H1 (cell line): Measurements from ENCODE around the gene TAS2R5. TPM values are rescaled to one million over a fixed set of nuclear protein-coding genes. Genes with fewer than 3 reads are reported as not detected.

Source experiments
- CTCF ChIA-PET: fragments of 300-600 bp; sonication (Branson Sonifier 250); formaldehyde crosslinking; loops from one replicate; lab custom pipeline; 2021; ENCODE audit not compliant: partially characterized antibody; lab: Charles Lee
- POLR2A ChIA-PET: fragments of 300-600 bp; sonication (Branson Sonifier 250); formaldehyde crosslinking; loops from one replicate; lab custom pipeline; 2021; ENCODE audit warnings: inconsistent platforms; ENCODE audit not compliant: partially characterized antibody; lab: Charles Lee
- DNase-seq, 2 experiments: peaks; one replicate each; pipeline versions ENCODE4 v3.0.0 to v3.0.0-alpha.2; 2010 to 2022; ENCODE audit warnings: low spot score in 2 of 2, low read depth in 1 of 2, mixed read lengths in 1 of 2
- FAIRE-seq: peaks from 2 replicates; lab custom pipeline; 2011; peaks lifted over from hg19 to GRCh38; lab: Jason Lieb, UNC
- H2AFZ ChIP-seq: 2 replicates; pipeline ENCODE4 v1.8.1; 2012; ENCODE audit warnings: low read length, inconsistent platforms
- H2AK5ac ChIP-seq: 2 replicates; pipeline ENCODE4 v1.6.1; 2013; ENCODE audit warnings: low read depth, low read length
- H2BK120ac ChIP-seq: replicated peaks from 2 replicates; pipeline ENCODE3; 2013; ENCODE audit warnings: low read depth, low read length, inconsistent platforms
- H2BK12ac ChIP-seq: 2 replicates; pipeline ENCODE4 v1.6.1; 2013; ENCODE audit warnings: low read depth, low read length
- H2BK15ac ChIP-seq: 2 replicates; pipeline ENCODE4 v1.6.1; 2013; ENCODE audit warnings: low read length
- H2BK20ac ChIP-seq: 2 replicates; pipeline ENCODE4 v1.6.1; 2013; ENCODE audit warnings: low read length
- H2BK5ac ChIP-seq: 2 replicates; pipeline ENCODE4 v1.6.1; 2013; ENCODE audit warnings: low read depth, low read length
- H3K14ac ChIP-seq: 2 replicates; pipeline ENCODE4 v1.6.1; 2013; ENCODE audit warnings: inconsistent platforms; ENCODE audit not compliant: insufficient read length
- H3K18ac ChIP-seq: 2 replicates; pipeline ENCODE4 v1.6.1; 2013; ENCODE audit warnings: low read length; ENCODE audit errors: extremely low read depth
- H3K23ac ChIP-seq: 2 replicates; pipeline ENCODE4 v1.6.1; 2013; ENCODE audit warnings: inconsistent platforms; ENCODE audit not compliant: insufficient read length
- H3K23me2 ChIP-seq: 2 replicates; pipeline ENCODE4 v1.6.1; 2013; ENCODE audit warnings: low read depth, low read length
- H3K27ac ChIP-seq: 2 replicates; pipeline ENCODE4 v1.6.1; 2011; ENCODE audit warnings: low read depth, low read length, inconsistent platforms
- H3K27me3 ChIP-seq, 4 experiments: replicated peaks in 1 of 4; 1 replicate in 1 of 4; 2 replicates in 3 of 4; pipeline versions ENCODE4 v1.6.1 to v1.8.1; 2011 to 2013; ENCODE audit warnings: low read length in 3 of 4, mild to moderate bottlenecking in 3 of 4, inconsistent platforms in 2 of 4, mixed read lengths in 2 of 4, moderate library complexity in 1 of 4; ENCODE audit not compliant: control insufficient read depth in 3 of 4, insufficient read depth in 3 of 4; ENCODE audit errors: extremely low read depth in 1 of 4
- H3K36me3 ChIP-seq, 4 experiments: 2 replicates each; pipeline versions ENCODE4 v1.6.1 to v1.8.1; 2011 to 2013; ENCODE audit warnings: mild to moderate bottlenecking in 4 of 4, low read length in 3 of 4, moderate library complexity in 2 of 4, control low read depth in 1 of 4, inconsistent platforms in 1 of 4; ENCODE audit not compliant: insufficient read depth in 4 of 4, control insufficient read depth in 2 of 4
- H3K4ac ChIP-seq: replicated peaks from 2 replicates; pipeline ENCODE3; 2013; ENCODE audit warnings: low read length, low read depth, mixed read lengths, inconsistent platforms; ENCODE audit not compliant: insufficient read length
- H3K4me1 ChIP-seq, 4 experiments: replicated peaks in 1 of 4; 1 replicate in 1 of 4; 2 replicates in 3 of 4; pipeline versions ENCODE4 v1.6.1 to v1.8.1; 2011 to 2013; ENCODE audit warnings: low read length in 3 of 4, inconsistent platforms in 2 of 4, mixed read lengths in 1 of 4; ENCODE audit not compliant: insufficient read depth in 4 of 4, control insufficient read depth in 3 of 4
- H3K4me2 ChIP-seq, 2 experiments: 2 replicates each; pipeline versions ENCODE4 v1.6.1 to v1.8.1; 2011 to 2013; ENCODE audit warnings: low read depth in 2 of 2, low read length in 2 of 2, control low read depth in 1 of 2, inconsistent platforms in 1 of 2, mild to moderate bottlenecking in 1 of 2; ENCODE audit not compliant: insufficient read depth in 1 of 2
- H3K4me3 ChIP-seq, 4 experiments: fragments of 200-600, 300-600 bp in 1 of 4; sonication (generic), shearing (Covaris generic), sonication (Bioruptor Twin) in 1 of 4; 2 replicates each; pipeline versions ENCODE4 v1.5.1 to v1.8.1; 2011 to 2016; ENCODE audit warnings: low read length in 4 of 4, low read depth in 3 of 4, control low read depth in 2 of 4, inconsistent platforms in 2 of 4, mild to moderate bottlenecking in 2 of 4, mixed read lengths in 1 of 4, moderate library complexity in 1 of 4; ENCODE audit not compliant: insufficient read depth in 2 of 4; ENCODE audit errors: extremely low read depth in 1 of 4
- H3K56ac ChIP-seq: replicated peaks from 2 replicates; pipeline ENCODE3; 2013; ENCODE audit warnings: low read depth, mild to moderate bottlenecking, mixed read lengths, low read length, inconsistent platforms; ENCODE audit not compliant: insufficient read length
- H3K79me1 ChIP-seq: 2 replicates; pipeline ENCODE4 v1.6.1; 2013; ENCODE audit warnings: low read depth, low read length, control low read depth
- H3K79me2 ChIP-seq, 2 experiments: 2 replicates each; pipeline versions ENCODE4 v1.6.1 to v1.8.1; 2012 to 2013; ENCODE audit warnings: low read length in 2 of 2, mild to moderate bottlenecking in 2 of 2, inconsistent platforms in 1 of 2; ENCODE audit not compliant: insufficient read depth in 2 of 2, control insufficient read depth in 1 of 2
- H3K9ac ChIP-seq, 4 experiments: replicated peaks in 1 of 4; 1 replicate in 1 of 4; 2 replicates in 3 of 4; pipeline versions ENCODE4 v1.6.1 to v1.8.1; 2011 to 2013; ENCODE audit warnings: low read depth in 3 of 4, low read length in 3 of 4, control low read depth in 2 of 4, mild to moderate bottlenecking in 2 of 4, moderate library complexity in 2 of 4, inconsistent platforms in 1 of 4; ENCODE audit errors: extremely low read depth in 1 of 4
- H3K9me3 ChIP-seq, 2 experiments: 2 replicates each; pipeline versions ENCODE4 v1.6.1 to v1.8.1; 2012 to 2013; ENCODE audit warnings: mild to moderate bottlenecking in 2 of 2, moderate library complexity in 2 of 2, control low read depth in 1 of 2, inconsistent platforms in 1 of 2, low read depth in 1 of 2, low read length in 1 of 2, mixed read lengths in 1 of 2; ENCODE audit not compliant: insufficient read depth in 2 of 2
- H4K20me1 ChIP-seq, 2 experiments: replicated peaks in 1 of 2; 2 replicates each; pipeline versions ENCODE3 to v1.8.1; 2011 to 2013; ENCODE audit warnings: inconsistent platforms in 2 of 2, low read length in 2 of 2, mild to moderate bottlenecking in 1 of 2; ENCODE audit not compliant: insufficient read depth in 2 of 2, control insufficient read depth in 1 of 2
- H4K5ac ChIP-seq: 2 replicates; pipeline ENCODE4 v1.6.1; 2013; ENCODE audit warnings: low read length, low read depth, mixed read lengths, inconsistent platforms; ENCODE audit not compliant: insufficient read length
- H4K8ac ChIP-seq: 2 replicates; pipeline ENCODE4 v1.8.0; 2013; ENCODE audit warnings: mild to moderate bottlenecking, moderate library complexity, low read length, inconsistent platforms; ENCODE audit not compliant: insufficient read depth; ENCODE audit errors: extremely low read depth
- H4K91ac ChIP-seq: replicated peaks from 2 replicates; pipeline ENCODE3; 2013; ENCODE audit warnings: low read length, mixed read lengths, inconsistent platforms; ENCODE audit not compliant: insufficient read length
- HDAC6 ChIP-seq: IDR thresholded peaks from one replicate; pipeline ENCODE4 v1.7.1; 2012; ENCODE audit warnings: low read depth, mild to moderate bottlenecking, inconsistent platforms, low read length, moderate library complexity
- POLR2AphosphoS5 ChIP-seq: IDR thresholded peaks from 2 replicates; pipeline ENCODE4 v1.6.1; 2011; ENCODE audit warnings: low read depth, low read length
- RNF2 ChIP-seq: fragments of 200-900, 300-1000 bp; sonication (generic); IDR thresholded peaks from 2 replicates; pipeline ENCODE4 v1.7.1; 2016; ENCODE audit warnings: borderline replicate concordance, low read depth, mild to moderate bottlenecking, antibody characterized with exemption, low read length; ENCODE audit not compliant: poor library complexity, severe bottlenecking; ENCODE audit errors: missing control alignments
- SRF ChIP-seq: IDR thresholded peaks from 2 replicates; pipeline ENCODE4 v1.6.1; 2011; ENCODE audit warnings: mild to moderate bottlenecking, low read depth, low read length, moderate library complexity
- WGBS, 2 experiments: shearing (Covaris generic) in 1 of 2; methylation state at CpG; one replicate each; pipeline versions ENCODE4 v1.1.6 to v1.1.7; 2013 to 2015; ENCODE audit warnings: low lambda C conversion rate in 2 of 2, mixed read lengths in 2 of 2, inconsistent platforms in 1 of 2, low coverage in 1 of 2, missing lambda C conversion rate in 1 of 2; ENCODE audit not compliant: insufficient replicate concordance in 2 of 2, insufficient coverage in 1 of 2, insufficient read length in 1 of 2; ENCODE audit errors: extremely low coverage in 1 of 2, missing lambda C conversion rate in 1 of 2; 5-methylcytosine and 5-hydroxymethylcytosine counted together
- polyA plus RNA-seq, 7 experiments: library from polyadenylated mRNA; depleted of rRNA in 3 of 7; stranded (reverse) in 5 of 7; unstranded in 2 of 7; fragments of >200 nt in 5 of 7; fragments of 200-250 nt in 2 of 7; gene quantifications; 1 replicate in 5 of 7; 2 replicates in 1 of 7; 4 replicates in 1 of 7; pipeline versions ENCODE4 v1.2.1 to v1.2.3, GENCODE V29; 2011 to 2013; ENCODE audit warnings: missing spikeins in 2 of 7, mixed read lengths in 2 of 7
- total RNA-seq: library from RNA; stranded (reverse); fragmentation: NEBNext Ultra II Directional; extraction: Animal tissue kit (Norgen Biotek cat#: 25700); gene quantifications from 2 replicates; pipeline ENCODE4 v1.2.1, GENCODE V29; 2021

Gene TAS2R5
- total and polyA plus RNA-seq, 2 of the 8 experiments (the other 6 are each of a cell fraction or from before 2014, with no cell fraction given) = 1.5 to 6.2 TPM

- Histone ChIP-seq H3K27me3 (no peaks in the 10 kb centered on the region), H3K4me2 (no peak overlapping the region), H3K36me3 (peaks cover 0 to 20% (median 6%) of the 10 kb centered on the region in 4 experiments; a peak in 3 of 8 replicates), H3K23me2 (no peaks in the 10 kb centered on the region), H4K8ac (no peak overlapping the region), H2AFZ (no peak overlapping the region), H2BK12ac (no peak overlapping the region), H3K14ac (no peak overlapping the region), H3K18ac (no peak overlapping the region), H2BK5ac (no peak overlapping the region), H3K79me1 (no peaks in the 10 kb centered on the region), H3K27ac (no peak overlapping the region), H3K4me1 (no peaks in the 10 kb centered on the region), H4K20me1 (peaks cover 2% of the 10 kb centered on the region in 2 experiments), H3K23ac (no peak overlapping the region), H3K79me2 (no peaks in the 10 kb centered on the region), H3K9me3 (no peaks in the 10 kb centered on the region), H2AK5ac (no peak overlapping the region), H3K4ac (no peak overlapping the region), H4K91ac (no peak overlapping the region), H3K56ac (no peak overlapping the region), H2BK15ac (no peak overlapping the region), H3K9ac (no peak overlapping the region), H4K5ac (no peak overlapping the region), H2BK20ac (no peak overlapping the region), H3K4me3 (no peak overlapping the region), H2BK120ac (no peak overlapping the region)
- FAIRE-seq = no peak
- no peak for DNase-seq
- WGBS, 2 experiments = 97% methylated on average over 2 of the region's 2 CpGs; no CpG with 5 or more reads in 1 of the 2 experiments
- CTCF ChIA-PET = interaction anchor here (0.7 to 1.4 kb wide), 5 partner anchors 12 to 282 kb away, joined by 3 to 5 read pairs (median 4); partner anchors contain the start of gene SSBP1
- POLR2A ChIA-PET = no interaction called here
- TF ChIP-seq HDAC6 (no peak), POLR2AphosphoS5 (no peak), SRF (no peak), RNF2 (no peak)
Measured at GRCh38 chr7:141788296-141788695, 1.7 kb upstream of the TAS2R5 start.
